Measurements from ENCODE around the gene EDEM3. TPM values are rescaled to one million over a fixed set of nuclear protein-coding genes. Genes with fewer than 3 reads are reported as not detected.
"Not testable (repeated sequence)": the region's sequence is repeated elsewhere in the genome, so short reads cannot be mapped to it uniquely, and the experiment has no call there.

Gene EDEM3
- total RNA-seq, 1 donor from 2014 or later: 17.8 TPM

DNA sequence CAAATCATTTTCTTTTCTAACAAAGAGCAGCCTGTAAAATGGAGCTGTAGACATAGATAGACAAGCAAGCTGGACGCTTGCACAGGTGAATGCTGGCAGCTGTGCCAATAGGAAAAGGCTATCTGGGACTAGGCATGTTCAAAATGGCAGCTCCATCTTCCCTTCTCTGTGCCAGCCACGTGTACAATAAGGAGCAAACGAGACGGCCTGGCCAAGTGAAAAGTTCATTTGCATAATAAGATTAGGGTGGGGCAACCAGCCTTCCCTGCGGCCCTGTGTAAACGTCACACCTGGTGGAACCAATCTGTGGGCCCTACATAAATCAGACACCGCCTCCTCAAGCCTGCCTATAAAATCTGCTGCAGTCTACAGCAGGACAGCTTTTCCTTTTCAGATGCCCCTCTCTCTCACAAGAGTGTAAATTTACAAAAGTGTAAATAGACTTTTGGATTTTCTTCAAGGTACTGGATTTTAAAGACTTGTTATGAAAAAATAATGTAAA lies 16.6 kb upstream of the EDEM3 start:
- DNase-seq (no peak), ATAC-seq (ENCODE audit: poor library complexity) (no peak)
- intact Hi-C loops (cut with DNase I): no loop called here

DNA sequence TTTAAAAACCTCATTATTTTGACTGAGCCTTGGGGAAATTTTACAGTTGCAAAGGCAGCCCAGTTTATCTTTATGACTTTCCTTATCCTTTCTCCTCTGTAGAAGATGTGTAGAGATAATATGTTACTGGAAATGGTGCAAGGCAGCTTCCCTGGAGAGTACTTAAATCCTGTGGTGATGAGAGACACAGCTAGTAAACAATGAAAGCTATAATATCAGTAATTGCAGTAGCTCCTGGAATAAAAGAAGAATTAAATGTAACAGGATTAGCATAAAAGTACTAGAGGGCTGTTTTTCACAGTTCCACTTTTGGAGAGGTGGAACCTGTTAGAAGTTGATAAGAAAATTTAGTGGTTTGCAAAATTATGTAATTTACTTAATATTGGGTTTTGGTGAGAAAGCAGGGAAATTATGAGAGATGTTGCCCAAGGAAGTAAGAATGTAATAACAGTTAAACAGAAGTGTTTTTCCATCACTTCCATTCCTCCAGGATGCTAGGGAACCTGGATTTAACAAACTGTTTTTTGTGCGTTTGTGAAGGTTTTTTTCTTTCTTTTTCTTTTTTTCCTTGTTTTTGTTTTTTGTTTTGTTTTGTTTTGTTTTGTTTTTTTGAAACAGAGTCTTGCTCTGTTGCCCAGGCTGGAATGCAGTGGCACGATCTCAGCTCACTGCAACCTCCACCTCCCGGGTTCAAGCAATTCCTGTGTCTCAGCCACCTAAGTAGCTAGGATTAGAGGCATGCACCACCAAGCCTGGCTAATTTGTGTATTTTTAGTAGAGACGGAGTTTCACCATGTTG lies 15.7 kb upstream of the EDEM3 start:
- ATAC-seq (ENCODE audit: poor library complexity): no peak
- DNase-seq: no peak
- intact Hi-C loops (cut with DNase I): no loop called here

DNA sequence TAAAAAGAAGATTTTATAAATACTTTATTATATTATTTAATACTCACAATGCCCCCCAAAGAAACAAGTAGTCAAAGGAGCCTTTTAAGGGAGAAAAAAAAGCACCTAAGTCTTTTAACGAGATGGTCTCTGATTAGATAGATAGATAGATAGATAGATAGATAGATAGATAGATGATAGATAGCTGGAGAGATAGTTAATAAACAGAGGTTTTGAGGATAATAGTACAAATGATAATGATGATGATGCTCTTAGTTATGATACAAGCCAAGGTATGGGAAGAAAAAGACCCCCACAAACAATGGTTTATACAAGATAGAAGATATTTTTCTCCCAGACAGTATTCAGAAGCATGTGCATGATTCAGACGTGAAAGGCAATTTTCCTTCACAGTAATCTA lies 14.6 kb upstream of the EDEM3 start:
- no peak for ATAC-seq (ENCODE audit: poor library complexity)
- intact Hi-C loops (cut with DNase I): no loop called here

DNA sequence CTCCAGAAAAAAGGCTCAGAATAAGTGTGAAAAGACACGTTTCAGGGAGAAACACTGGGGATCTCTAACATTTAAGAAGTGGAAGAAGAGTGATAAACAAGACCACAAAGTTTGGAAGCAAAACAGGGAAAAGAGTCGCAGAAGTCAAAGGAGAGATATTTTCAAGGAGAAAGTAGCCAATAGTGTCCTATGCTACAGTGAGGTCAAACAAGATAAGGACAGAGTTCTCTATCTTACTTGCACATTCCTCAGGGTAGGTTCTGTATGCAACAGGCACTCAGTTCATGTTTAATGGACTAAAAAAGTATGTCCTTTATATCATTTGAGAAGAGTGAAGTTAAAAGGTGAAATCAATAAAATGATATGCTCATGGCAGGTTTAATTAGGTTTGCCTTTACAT lies 13.8 kb upstream of the EDEM3 start:
- DNase-seq (no peak), ATAC-seq (ENCODE audit: poor library complexity) (no peak)
- intact Hi-C loops (cut with DNase I): no loop called here

More for the DNA sequence above, 14.6 kb upstream of the EDEM3 start:
- no peak for DNase-seq

DNA sequence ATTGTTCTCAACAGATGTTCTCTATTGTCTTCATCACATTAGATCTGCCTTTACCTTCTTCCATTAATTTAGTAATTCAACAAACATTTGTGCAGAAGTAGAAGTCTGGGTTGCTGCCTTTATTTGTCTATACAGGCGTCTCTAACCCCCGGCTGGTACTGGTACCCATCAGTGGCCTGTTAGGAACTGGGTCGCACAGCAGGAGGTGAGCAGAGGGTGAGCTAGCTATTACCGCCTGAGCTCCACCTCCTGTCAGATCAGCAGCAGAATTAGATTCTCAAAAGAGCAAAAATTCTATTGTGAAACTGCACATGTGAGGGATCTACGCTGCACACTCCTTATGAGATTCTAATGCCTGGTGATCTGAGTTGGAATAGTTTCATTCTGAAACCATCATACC lies 12.9 kb upstream of the EDEM3 start:
- intact Hi-C loops (cut with DNase I): no loop called here
- DNase-seq: no peak
- ATAC-seq (ENCODE audit: poor library complexity): no peak

DNA sequence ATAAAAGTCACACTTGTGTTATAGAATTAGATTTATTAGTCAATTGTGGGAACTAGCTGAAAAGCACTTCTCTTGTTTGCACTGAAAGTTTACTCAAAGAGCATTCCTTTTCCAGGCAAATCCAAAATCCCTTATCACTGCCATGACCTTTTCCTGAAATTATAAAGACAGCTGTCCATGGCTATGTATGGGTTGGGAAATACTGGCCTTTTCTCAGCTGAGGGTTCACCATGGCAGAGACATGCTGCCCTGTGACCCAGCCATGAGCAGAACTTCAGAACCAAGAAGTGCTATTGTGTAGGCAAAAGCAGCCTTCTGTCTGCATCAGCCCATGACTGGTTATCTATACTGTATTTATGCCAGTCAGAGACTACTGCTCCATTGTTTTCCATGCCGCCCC lies 9.8 kb upstream of the EDEM3 start:
- intact Hi-C loops (cut with DNase I): no loop called here
- ATAC-seq (ENCODE audit: poor library complexity) (no peak), DNase-seq (no peak)

DNA sequence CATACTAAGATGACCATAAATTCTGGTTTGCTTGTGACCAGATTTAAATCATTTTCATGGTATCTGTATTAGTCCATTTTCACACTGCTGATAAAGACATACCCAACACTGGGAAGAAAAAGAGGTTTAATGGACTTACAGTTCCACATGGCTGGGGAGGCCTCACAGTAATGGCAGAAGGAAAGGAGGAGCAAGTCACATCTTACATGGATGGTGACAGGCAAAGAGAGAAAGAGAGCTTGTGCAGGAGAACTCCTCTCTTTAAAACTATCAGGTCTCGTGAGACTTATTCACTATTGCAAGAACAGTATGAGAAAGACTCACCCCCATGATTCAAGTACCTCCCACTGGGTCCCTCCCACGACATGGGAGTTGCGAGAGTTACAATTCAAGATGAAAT lies 8.9 kb upstream of the EDEM3 start:
- DNase-seq; intact Hi-C loops (cut with DNase I); ATAC-seq (ENCODE audit: poor library complexity): not testable (repeated sequence)

DNA sequence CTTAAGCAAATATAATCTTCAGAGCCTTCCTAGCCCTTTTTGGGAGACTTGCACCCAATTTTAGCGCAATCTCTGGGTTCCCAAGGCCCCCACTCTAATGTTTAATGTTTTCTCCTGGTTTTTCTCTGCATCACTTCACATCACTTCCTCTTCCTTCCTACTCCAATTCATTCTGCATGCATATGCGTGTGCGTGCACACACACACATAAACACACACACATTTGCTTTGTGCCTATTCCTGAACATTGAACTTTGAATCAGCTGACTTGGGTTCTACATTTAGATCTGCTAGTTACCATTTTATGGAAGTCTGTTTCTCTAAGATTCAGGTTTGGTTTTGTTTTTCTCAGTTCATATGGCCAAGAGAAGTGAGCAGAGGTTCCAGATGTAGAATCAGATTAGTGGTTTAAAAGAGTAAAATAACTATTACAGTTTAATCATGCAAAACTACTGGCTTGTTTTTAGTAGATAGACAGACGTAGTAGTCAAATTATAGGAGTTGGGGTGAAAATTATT lies 7.4 kb upstream of the EDEM3 start:
- ATAC-seq (ENCODE audit: poor library complexity) (no peak), DNase-seq (no peak)
- intact Hi-C loops (cut with DNase I): no loop called here

DNA sequence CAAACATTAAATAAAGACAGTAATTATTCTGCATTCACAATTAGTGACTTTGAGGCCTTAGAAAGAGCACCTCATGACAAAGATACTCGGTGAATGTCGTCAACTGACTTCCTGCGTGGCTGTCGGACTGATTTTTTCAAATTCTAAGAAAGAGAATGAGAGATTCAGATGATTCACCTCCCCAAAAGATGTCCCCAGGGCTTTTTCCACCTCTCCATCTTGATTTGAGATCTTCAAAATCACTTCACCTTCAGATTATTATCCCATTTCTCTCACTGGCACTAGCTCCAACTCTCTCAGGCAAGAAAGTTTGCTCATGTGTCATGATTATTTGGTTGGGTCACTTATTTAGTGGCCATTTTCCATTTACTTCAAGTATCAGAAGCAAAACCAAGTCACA lies 5.0 kb upstream of the EDEM3 start:
- DNase-seq: no peak
- intact Hi-C loops (cut with DNase I): no loop called here
- ATAC-seq (ENCODE audit: poor library complexity): no peak

DNA sequence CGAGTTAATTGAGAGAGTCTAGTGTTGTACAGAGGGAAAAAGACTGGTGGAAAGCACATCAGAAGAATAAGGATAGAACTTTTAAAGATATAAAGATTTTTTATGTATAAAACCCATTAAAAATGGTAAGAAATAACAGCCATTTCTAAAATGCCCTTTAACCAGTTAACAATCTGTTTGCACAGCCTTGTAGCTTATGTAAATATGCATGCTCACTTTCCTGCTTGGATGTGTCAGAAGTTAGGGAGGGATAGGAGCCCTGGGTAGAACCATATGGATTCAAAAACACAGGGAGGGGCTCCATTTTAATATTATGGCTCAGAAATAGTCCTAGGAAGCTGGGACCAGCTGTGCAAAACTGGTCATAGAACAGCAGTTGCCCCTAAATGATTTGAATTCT lies 4.5 kb upstream of the EDEM3 start:
- DNase-seq: no peak
- no peak for ATAC-seq (ENCODE audit: poor library complexity)
- intact Hi-C loops (cut with DNase I): no loop called here

DNA sequence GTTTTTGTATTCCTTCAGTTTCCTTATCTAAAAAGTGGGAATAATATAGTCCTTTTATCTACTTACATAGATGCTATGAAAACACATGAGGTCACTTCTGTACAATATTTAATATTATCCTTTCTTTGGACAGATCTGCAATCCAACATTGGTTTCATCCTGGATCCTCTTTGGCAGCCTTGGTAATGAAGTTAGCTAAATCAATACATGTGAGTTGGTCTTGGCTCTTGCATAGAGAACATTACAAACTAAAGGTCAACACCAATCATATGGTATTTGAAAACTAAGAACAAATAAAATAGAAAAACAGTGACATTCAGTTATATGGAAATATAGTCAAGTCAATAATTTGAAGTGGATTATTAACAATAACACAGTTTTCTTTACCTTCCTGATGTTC lies 3.2 kb upstream of the EDEM3 start:
- no peak for ATAC-seq (ENCODE audit: poor library complexity)
- intact Hi-C loops (cut with DNase I): no loop called here
- DNase-seq: no peak

DNA sequence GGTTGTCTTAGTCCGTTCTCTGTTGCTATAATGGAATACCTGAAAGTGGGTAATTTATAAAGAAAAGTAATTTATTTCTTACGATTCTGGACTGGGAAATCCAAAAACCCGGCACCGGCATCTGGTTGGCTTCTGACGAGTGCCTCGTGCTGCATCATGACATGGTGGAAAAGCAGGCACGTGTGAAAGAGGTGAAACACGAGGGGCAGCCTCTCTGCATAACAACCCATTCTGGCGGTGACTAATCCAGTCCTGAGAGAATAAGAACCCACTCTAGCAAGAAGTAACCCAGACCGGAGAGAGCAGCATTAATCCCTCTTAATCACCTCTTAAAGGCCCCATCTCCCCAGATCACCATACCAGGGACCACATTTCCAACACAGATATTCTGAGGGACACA lies 2.7 kb upstream of the EDEM3 start:
- intact Hi-C loops (cut with DNase I): no loop called here
- DNase-seq (no peak), ATAC-seq (ENCODE audit: poor library complexity) (no peak)

DNA sequence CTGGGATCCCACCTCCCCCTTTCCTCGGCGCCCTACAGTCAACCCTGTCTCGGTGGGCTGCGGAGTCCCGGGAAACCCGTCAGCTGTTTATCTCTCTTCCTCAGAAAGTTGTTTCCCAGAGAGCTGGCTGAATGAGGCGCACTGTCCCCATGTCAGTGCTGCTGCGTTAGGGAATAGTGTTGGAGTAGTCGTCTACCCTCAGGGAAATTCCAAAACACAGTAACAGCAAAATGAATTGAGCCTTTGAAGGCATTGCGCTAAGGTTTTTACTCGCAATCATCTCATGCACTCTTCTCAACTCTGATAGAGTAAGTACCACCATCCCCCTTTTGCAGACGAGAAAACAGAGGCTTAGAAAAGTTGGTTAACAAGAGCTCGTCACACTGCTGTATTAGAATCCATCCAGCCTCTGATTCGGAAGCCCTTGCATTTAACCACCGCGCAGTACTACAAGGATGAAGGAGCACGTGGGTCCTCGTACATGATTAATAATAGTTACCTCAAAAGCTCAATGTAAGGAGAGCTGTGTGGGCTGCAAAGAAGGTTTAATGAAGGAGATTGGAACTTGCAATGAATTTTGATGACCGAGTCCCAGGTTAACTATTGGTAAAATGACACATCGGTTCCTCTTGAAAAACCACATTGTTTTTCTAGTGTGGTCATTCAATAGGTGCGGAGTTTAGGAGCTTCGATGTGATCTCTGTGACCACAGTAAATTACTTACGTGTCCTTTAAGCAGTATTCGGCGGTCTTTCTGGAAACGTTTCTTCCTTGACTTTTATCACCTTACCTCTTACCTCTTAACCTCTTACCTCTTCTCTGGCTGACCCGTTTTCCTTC lies 788 bp upstream of the EDEM3 start:
- intact Hi-C loops (cut with DNase I): no loop called here
- peak; percentile 8 for ATAC-seq (ENCODE audit: poor library complexity)

DNA sequence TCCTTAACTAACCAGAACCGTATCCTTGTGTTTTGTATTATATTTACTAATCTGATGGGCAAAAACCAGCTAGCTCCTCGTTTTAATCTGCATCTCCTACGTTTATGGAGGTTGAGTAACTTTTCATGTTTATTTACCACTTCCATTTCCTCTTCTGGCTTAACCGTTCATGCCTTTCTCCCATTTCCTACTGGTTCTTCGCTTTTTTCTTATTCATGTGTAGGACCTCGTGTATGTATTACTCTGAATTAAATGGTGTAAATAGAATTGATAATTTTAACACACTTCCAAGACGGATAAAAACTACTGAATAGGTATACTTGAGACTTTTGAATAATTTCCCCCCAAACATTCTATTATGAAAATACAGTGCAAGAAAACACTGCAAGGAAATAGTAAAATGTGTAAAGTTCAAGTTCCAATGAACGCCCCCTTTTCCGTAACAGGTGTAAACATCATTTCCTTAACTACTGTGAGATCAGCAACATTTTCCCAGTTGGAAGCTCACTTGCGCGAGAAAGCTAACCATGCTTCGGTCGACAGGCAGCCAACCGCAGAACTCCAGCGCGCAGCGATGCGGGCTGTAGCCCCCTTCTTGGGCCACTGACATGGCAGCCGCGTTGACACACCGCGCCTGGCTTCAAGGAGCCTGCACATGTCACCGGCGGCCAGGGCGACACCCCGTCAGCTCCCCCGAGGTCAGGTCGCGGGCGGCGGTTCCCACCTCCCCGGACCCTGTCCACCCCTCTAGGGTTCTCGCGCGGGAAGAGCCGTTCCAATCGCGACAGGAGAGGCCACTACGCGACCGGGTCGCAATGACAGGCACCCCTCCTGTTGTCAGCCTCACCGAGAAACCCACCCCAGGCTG lies 816 bp downstream of the EDEM3 start:
- ATAC-seq (ENCODE audit: poor library complexity): peak; percentile 36
- peak; percentile 62 for DNase-seq
- intact Hi-C loops (cut with DNase I): no loop called here

More for the DNA sequence above, 788 bp upstream of the EDEM3 start:
- no peak for DNase-seq

DNA sequence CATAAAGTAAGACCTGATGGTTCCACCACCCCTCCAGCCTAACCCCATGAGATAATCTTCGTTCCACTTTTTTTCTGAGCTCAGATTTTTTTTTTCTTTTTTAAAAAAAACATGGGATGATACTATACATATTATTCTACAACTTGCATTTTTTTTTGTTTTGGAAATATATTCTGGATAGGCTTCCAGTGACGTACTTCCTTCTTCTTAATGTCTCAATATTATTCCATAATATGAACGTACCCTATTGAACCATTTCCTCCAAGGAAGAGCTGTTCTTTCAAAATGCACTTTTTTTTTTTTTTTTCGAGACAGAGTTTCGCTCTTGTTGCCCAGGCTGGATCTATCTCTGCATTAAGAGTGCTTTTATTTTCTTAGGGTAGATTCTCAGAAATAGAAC lies 1.5 kb downstream of the EDEM3 start:
- ATAC-seq (ENCODE audit: poor library complexity) (no peak), DNase-seq (no peak)
- intact Hi-C loops (cut with DNase I): no loop called here

DNA sequence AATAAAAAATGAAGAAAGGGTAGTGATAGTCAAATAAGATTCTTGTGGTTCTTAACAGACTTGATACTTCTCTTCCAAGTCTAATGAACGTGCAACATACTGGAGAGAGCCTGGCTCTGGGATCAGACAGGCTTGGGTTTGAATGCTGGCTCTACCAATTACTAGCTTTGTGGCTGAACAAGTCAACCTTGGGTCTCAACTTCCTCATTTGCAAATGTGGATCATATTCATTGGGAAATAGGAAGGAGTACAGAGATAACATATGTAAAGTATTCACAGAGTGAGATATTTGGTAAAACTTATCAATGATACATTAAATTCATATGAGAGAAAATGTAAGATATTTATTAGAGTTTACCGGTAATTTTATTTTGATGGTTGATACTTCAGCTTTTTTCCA lies 2.0 kb downstream of the EDEM3 start:
- intact Hi-C loops (cut with DNase I): no loop called here
- no peak for DNase-seq
- ATAC-seq (ENCODE audit: poor library complexity): no peak

DNA sequence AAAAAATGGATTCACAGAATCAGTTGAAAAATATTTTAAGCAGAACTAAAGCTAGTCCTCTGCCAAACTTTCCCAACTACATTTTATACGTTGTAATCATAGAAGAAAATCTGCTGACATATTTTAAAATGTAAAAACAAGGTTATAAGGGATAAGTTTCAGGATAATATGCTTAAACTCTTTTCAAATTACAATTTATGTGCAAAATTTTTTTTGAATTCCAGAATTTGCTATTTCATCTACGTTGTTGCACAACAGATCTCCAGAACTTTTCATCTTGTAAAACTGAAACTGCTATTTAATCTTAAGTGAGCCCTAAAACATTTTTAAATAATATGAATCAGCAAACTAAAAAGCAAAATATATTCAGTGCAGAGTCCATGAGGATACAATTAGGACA lies 5.9 kb downstream of the EDEM3 start:
- ATAC-seq (ENCODE audit: poor library complexity): no peak
- no peak for DNase-seq
- intact Hi-C loops (cut with DNase I): no loop called here

DNA sequence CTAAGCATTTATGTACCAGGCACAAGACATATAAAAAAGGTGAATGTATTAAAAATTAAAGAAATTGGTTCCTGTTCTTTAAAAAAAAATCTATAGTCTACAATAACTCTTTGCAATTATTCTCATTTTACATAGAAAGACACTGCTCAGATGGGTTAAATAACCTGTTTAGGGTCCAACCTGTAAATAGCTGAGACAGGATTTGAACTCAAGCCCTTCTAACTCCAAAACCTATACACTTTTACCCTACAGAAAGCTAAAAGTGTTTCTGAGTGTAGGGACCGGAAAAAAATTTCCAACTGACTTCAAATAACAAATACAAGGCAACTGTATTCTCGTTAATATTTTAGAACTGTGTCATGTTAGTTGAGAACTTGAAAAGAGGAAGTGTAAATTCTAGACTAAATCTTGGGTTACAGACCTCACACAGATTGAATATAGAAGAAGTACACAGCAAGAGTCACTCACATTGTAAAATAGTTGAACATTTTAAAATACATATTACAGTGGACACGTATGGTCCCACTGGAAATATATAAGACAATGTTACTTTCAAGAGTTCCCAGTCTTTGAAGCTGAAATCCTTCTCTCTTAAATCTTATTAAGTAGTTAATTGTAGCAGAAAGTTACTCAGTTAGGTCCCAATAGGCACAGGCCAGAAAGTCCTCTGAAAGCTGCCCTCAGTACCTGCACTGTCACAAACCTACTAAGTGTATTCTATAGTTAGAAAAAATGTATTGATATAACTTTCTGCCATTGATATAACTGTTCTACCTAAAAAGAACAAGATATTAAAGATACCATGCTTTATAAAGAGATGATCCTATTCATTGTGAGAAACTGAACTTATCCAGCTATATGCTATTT lies 7.3 kb downstream of the EDEM3 start:
- ATAC-seq (ENCODE audit: poor library complexity) (no peak), DNase-seq (no peak)
- intact Hi-C loops (cut with DNase I): no loop called here
